ENCODE data around the gene LYZ. TPM values are rescaled to one million over a fixed set of nuclear protein-coding genes. Genes with fewer than 3 reads are reported as not detected.
A peak's percentile ranks its signal among the peaks of the same experiment; 100 is the strongest.

LYZ gene
- total RNA-seq, 4 donors from 2014 or later: 7.6 to 74.3 (median 32.6) TPM

DNA sequence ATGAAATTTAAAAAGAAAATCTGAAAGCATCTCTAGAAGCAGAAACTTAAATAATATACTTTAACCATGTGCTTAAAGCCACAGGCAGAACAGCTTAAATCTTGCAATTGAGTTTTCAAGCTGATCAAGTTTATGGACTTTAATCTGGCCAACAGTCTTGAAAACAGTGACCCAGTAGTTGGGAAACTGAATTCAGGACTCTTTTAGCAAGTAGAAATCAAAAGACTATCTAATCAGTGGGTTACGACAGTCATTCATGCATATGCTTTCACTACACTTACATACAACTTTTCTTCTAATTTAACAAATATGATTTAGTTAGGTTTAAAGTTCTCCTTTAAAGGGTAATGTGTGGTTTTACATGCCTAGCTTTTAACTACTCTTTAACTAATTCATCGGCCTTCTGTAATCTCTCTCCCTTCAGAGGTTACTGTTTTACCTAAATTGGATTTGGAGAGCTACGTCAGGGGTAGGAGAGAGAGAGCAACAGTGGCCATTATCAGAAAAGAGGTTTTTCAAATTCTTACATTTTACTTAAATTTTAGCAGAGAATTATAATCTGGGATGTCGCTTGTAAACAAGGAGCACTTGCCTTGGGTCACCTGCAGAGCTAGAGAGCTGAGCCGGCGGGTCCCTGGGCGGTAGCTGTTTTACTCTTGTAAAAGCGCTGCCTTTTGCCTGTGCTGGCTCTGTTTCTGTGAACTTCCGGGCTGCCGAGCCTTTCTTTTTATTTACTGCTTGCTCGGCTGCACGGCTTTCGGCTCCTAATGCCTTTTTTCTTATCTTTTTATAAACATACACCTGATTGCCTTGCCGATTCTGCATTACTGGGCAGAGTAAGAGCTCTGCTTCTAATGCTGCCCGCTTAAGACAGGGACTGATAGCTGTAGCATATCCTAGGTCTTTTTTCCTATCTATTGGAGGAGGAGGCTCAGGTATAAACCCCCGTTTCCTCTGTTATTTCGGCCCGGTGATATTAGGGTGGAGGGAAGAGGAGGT is 17.4 kb upstream of the LYZ start:
- TF ChIP-seq POLR2A (IDR thresholded peaks at IDR 0.05) (no peak), POLR2AphosphoS5 (IDR thresholded peaks at IDR 0.05) (no peak), EP300 (IDR thresholded peaks at IDR 0.05) (no peak)
- TF ChIP-seq, protein P1, sequence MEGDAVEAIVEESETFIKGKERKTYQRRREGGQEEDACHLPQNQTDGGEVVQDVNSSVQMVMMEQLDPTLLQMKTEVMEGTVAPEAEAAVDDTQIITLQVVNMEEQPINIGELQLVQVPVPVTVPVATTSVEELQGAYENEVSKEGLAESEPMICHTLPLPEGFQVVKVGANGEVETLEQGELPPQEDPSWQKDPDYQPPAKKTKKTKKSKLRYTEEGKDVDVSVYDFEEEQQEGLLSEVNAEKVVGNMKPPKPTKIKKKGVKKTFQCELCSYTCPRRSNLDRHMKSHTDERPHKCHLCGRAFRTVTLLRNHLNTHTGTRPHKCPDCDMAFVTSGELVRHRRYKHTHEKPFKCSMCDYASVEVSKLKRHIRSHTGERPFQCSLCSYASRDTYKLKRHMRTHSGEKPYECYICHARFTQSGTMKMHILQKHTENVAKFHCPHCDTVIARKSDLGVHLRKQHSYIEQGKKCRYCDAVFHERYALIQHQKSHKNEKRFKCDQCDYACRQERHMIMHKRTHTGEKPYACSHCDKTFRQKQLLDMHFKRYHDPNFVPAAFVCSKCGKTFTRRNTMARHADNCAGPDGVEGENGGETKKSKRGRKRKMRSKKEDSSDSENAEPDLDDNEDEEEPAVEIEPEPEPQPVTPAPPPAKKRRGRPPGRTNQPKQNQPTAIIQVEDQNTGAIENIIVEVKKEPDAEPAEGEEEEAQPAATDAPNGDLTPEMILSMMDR (IDR thresholded peaks at IDR 0.05): no peak
- Histone ChIP-seq H3K4me3 (peak overlapping the region; percentile 51 to 63), H3K4me1 (peaks cover 0 to 18% (median 0%) of the 10 kb centered on the region in 3 donors), H3K27ac (peak overlapping the region in 2 of 4 donors; percentile 4 to 36), H3K36me3 (no peaks in the 10 kb centered on the region), H3K9me3 (no peaks in the 10 kb centered on the region), H3K27me3 (no peaks in the 10 kb centered on the region)
- peak; percentile 46 for ATAC-seq
- WGBS, 2 donors (ENCODE audit: low coverage in 1 of 2): 5 to 8% methylated on average over 16 to 18 of the region's 18 CpGs

DNA sequence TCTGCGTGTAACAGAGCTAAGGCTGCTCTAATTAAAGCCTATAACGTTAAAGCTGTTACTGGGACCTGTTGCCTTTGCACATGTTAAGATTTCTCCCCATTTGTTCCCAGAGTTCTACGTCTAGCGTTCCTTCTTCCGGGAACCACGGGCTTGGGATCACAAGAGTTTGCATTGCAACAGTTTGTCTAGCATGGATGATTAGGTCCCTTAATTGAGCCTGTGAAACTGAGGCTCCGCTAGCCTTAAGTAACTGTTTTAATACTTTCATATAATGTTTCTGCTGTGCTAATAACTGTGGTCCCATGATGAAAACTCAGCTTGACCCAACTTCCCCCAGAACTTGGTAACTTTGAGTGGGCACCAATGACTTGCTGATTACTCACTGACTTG is 16.7 kb upstream of the LYZ start:
- H3K4me3 ChIP-seq: peak overlapping the region; percentile 51 to 63
- H3K27me3 ChIP-seq: no peaks in the 10 kb centered on the region
- 15 to 19% methylated on average over 7 of the region's 7 CpGs for WGBS, 2 donors (ENCODE audit: low coverage in 1 of 2)
- H3K36me3 ChIP-seq: no peaks in the 10 kb centered on the region
- ATAC-seq: peak; percentile 3
- no peaks in the 10 kb centered on the region for H3K9me3 ChIP-seq
- H3K4me1 ChIP-seq: peaks cover 0 to 18% (median 0%) of the 10 kb centered on the region in 3 donors
- H3K27ac ChIP-seq: peak overlapping the region in 2 of 4 donors; percentile 4 to 36
- no peak for TF ChIP-seq EP300 (IDR thresholded peaks at IDR 0.05)
- TF ChIP-seq POLR2AphosphoS5 (IDR thresholded peaks at IDR 0.05): no peak
- TF ChIP-seq, protein P1 (IDR thresholded peaks at IDR 0.05): no peak
- no peak for TF ChIP-seq POLR2A (IDR thresholded peaks at IDR 0.05)

DNA sequence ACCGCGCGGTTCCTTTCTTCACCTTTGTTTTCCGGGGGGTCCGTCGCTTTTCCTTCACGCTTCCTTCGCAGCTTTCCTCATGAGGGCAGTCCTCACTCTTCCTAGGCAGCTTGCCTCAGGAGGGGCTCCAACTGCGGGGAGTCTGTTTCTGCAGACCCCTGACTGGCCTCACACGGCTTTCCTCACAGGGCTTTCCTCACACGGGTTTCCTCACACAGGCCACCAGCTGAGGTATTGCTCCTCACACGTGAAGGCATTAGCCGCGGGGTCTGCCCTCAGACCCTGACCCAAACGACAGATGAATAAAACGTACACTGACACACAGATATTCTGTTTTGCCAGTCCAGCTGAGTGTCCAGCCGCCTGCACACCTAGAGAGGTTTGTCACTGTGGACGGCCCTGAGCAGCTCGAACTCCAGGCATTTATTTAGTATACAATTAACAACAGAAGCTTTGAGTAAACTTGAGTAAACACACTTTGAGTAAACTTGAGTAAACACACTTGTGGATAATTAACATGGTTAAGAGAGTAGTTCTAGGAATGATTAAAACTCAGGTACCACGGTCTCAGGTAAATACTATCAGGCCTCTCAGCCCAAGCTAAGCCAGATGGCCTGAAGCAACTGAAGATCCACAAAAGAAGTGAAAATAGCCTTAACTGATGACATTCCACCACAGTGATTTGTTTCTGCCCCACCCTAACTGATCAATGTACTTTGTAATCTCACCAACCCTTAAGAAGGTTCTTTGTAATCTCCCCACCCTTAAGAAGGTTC is 16.1 kb upstream of the LYZ start:
- peaks cover 0 to 18% (median 0%) of the 10 kb centered on the region in 3 donors for H3K4me1 ChIP-seq
- no peaks in the 10 kb centered on the region for H3K27me3 ChIP-seq
- no peaks in the 10 kb centered on the region for H3K9me3 ChIP-seq
- no peaks in the 10 kb centered on the region for H3K36me3 ChIP-seq
- WGBS, 2 donors (ENCODE audit: low coverage in 1 of 2): 54 to 66% methylated on average over 13 to 20 of the region's 20 CpGs
- no peak for ATAC-seq
- no peak for TF ChIP-seq POLR2AphosphoS5 (IDR thresholded peaks at IDR 0.05)
- TF ChIP-seq EP300 (IDR thresholded peaks at IDR 0.05): no peak
- H3K27ac ChIP-seq: no peak overlapping the region
- H3K4me3 ChIP-seq: peak overlapping the region in 1 of 2 donors; percentile 51

DNA sequence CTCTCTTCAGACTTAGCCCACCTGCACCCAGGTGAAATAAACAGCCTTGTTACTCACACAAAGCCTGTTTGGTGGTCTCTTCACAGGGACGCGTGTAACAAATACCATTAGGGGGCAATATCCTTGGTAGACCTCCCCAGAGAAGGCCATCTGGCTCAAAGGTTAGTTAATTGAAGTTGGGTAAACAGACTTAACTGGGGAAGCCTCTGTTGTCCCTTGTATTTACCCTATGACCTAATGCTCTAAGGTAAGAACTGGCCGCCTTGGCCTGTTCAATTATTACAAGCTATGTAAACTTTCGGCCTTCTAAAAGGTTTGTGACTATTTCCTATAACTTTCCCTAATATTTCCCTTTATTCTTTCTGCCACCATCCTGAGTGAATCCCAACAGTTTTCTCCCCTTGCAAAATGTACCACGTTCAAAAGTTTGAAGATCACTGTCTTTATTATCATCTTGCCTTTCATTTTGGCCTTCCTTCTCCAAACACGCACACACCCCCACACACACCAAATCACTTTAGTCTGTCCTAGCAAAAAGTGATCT is 15.3 kb upstream of the LYZ start:
- Histone ChIP-seq H3K4me1 (peaks cover 0 to 18% (median 0%) of the 10 kb centered on the region in 3 donors), H3K4me3 (no peak overlapping the region), H3K27ac (no peak overlapping the region), H3K9me3 (no peaks in the 10 kb centered on the region), H3K36me3 (no peaks in the 10 kb centered on the region), H3K27me3 (no peaks in the 10 kb centered on the region)
- TF ChIP-seq POLR2AphosphoS5 (IDR thresholded peaks at IDR 0.05): no peak
- TF ChIP-seq POLR2A (IDR thresholded peaks at IDR 0.05): no peak
- TF ChIP-seq, protein P1 (IDR thresholded peaks at IDR 0.05): no peak
- TF ChIP-seq EP300 (IDR thresholded peaks at IDR 0.05): no peak
- no peak for ATAC-seq
- whole genome bisulfite sequencing, 2 donors (ENCODE audit: low coverage in 1 of 2): 80 to 100% methylated on average over 2 to 6 of the region's 6 CpGs

DNA sequence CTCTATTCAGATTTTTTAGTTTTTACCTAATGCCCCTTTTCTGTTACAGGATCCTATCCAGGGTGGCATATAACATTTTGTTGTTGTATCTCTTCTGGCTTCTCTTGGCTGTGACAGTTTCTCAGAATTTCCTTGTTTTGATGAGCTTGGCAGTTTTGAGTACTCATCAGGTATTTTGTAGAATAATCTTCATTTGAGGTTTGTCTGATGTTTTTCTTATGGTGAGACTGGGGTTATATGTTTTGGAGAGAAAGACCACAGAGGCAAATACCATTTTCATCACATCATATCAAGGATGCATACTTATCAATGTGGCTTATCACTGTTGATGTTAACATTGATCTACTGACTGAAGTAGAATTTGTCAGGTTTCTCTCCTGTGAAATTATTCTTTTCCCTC is 14.0 kb upstream of the LYZ start:
- no peak overlapping the region for H3K27ac ChIP-seq
- ATAC-seq: no peak
- no peaks in the 10 kb centered on the region for H3K9me3 ChIP-seq
- no peak overlapping the region for H3K4me3 ChIP-seq
- H3K4me1 ChIP-seq: peaks cover 0 to 18% (median 0%) of the 10 kb centered on the region in 3 donors
- TF ChIP-seq POLR2A (IDR thresholded peaks at IDR 0.05) (no peak), EP300 (IDR thresholded peaks at IDR 0.05) (no peak), POLR2AphosphoS5 (IDR thresholded peaks at IDR 0.05) (no peak)
- TF ChIP-seq, protein P1 (IDR thresholded peaks at IDR 0.05): no peak
- no peaks in the 10 kb centered on the region for H3K36me3 ChIP-seq
- H3K27me3 ChIP-seq: no peaks in the 10 kb centered on the region
